ENCODE results near the gene GRIN2C.

The GRIN2C gene

GRCh38 chr17:74799097-74799496 is 60.6 kb downstream of the GRIN2C start:
- no peak for DNase-seq

GRCh38 chr17:74798239-74798707 is 61.4 kb downstream of the GRIN2C start:
- no peak for ATAC-seq

More at GRCh38 chr17:74799097-74799496, 60.6 kb downstream of the GRIN2C start:
- no peak for ATAC-seq

GRCh38 chr17:74797824-74798223 is 61.9 kb downstream of the GRIN2C start:
- ATAC-seq (no peak), DNase-seq (no peak)

More at GRCh38 chr17:74798239-74798707, 61.4 kb downstream of the GRIN2C start:
- no peak for DNase-seq

GRCh38 chr17:74796866-74797265 is 62.8 kb downstream of the GRIN2C start:
- DNase-seq (no peak), ATAC-seq (no peak)

GRCh38 chr17:74796211-74796610 is 63.5 kb downstream of the GRIN2C start:
- DNase-seq: no peak
- no peak for ATAC-seq

GRCh38 chr17:74795327-74796020 is 64.2 kb downstream of the GRIN2C start:
- DNase-seq (no peak), ATAC-seq (no peak)

- ATAC-seq (no peak), DNase-seq (no peak)
These were observed 67.0 kb downstream of the GRIN2C start for GRCh38 chr17:74792586-74793105.

Data from stimulated activated naive CD8-positive, alpha-beta T cell treated with anti-CD3 and anti-CD28 coated beads, Interleukin-15, Interleukin-2, amounts not matched to agents 100 U/mL and 50 U/mL, for 24 hours (primary cell).